CD4-positive, alpha-beta T cell treated with Interleukin-17A for 4 hours (primary cell): ENCODE data around the gene TRUB2.
A peak's percentile ranks its signal among the peaks of the same experiment; 100 is the strongest.
"Not testable (repeated sequence)": the region's sequence is repeated elsewhere in the genome, so short reads cannot be mapped to it uniquely, and the experiment has no call there.

Source experiments
- DNase-seq: peaks from one replicate; pipeline ENCODE4 v3.0.0-alpha.2; 2020; ENCODE audit warnings: mixed read lengths

Gene TRUB2

DNA sequence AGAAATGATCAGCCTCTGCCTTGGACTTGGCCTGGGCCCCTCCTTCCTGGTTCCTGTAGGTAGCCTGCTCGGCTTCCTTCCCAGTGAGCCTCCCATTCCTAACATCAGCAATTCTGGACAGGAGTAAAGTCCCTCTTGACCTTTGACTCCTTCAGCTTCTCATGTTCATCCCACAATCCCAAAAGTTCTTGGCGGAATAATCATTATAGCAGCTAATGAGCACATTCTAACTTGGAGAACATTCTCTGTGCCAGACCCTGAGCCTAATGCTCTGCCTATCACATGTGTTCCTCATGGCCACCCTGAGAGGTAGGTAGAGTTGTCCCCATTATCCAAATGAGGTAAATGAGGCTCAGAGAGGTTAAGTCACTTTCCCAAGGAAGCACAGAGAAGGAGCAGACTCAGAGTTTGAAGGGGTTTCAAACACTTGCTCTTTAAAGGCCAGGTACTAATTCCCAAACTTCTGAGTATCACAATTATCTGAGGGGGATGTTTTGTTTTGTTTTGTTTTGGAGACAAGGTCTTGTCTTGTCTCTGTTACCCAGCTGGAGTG is 24.9 kb downstream of the TRUB2 start:
- no peak for DNase-seq

DNA sequence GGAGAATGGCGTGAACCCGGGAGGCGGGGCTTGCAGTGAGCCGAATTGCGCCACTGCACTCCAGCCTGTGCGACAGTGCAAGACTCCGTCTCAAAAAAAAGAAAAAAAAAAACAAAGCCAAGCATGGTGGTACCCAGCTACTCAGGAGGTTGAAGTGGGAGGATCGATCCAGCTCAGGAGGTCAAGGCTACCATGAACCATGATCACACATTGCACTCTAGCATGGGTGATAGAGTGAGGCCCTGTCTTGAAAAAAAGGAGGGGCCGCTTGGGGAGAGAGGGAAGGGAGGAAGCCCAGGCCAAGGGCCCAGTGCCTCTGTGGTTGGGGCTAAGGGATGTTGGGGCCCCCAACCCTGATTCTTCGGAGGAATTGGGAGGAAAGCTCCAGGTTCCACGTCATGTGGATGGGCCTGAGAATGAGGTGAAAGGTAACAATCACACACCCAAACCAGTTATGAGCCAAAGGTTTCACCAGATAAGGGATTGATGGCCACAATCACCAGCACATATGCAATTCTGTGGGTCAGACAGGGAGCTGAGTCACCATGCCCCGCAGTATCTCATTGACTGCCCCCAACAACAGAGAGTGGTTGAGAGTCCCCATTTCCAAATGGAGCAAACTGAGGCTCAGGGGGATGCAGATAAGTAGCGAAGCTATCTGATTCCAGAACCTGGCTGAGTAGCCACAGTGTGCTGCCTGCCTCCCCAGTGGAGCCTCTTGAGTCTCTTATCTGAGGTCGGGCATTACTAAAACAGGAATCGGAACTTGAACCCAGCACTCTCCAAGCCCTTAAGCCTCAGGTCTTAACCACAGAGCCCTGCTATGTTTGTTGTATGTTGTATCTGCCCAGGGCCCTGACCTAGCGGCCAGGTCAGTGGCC is 25.7 kb downstream of the TRUB2 start:
- no peak for DNase-seq

DNA sequence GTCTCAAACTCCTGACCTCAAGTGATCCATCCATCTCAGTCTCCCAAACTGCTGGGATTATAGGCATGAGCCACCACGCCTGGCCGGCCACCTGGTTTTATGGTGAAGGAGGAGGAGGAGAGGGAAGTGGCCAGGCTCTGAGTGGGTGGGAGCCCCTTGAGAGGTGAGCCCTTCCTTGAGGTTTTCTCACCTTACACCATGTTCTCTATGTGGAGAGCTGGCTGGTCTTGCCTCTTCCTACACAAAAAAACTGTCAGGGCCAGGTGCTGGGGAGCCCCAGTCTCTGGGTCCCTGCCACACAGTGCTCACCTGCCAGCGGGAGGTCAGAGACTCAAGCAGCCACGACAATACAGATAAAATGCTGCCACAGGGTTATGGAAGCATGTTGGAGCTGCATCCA is 28.1 kb downstream of the TRUB2 start:
- no peak for DNase-seq

DNA sequence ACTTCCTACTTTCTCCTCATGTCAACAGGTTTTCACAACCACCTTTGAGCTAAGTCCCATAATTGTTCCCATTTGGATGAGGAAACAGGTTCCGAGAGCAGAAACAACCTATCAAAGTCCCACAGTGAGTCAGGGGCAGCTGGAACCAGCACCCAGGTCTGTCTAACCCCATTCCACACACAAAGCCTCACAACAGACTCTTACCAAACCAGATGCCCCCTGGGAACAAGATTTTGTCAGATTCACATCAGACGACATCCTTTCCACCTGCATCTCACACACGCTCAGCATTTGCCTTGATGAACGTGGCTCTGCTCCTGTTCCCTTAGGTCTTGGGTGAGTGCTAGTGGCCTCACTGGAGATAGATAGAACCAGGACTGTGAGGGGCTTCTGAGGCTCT is 29.2 kb downstream of the TRUB2 start:
- no peak for DNase-seq

DNA sequence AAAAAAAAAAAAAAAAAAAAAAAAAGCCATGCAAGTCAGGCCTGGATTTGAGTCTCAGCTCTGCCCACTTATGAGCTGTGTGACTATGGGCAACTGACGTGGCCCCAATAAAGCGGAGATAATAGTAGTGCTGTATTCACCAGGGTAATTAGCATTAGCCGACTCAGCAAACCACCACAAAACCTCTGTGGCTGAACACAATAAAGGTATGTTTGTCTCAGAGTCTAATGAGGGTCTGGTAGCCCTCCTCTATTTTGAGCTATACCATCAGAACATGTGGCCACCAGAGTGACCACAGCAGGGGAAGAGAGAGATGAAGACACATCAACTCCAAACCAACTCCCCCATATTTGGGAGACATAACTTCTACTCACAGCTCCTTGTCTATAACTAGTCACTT is 30.2 kb downstream of the TRUB2 start:
- DNase-seq: no peak

DNA sequence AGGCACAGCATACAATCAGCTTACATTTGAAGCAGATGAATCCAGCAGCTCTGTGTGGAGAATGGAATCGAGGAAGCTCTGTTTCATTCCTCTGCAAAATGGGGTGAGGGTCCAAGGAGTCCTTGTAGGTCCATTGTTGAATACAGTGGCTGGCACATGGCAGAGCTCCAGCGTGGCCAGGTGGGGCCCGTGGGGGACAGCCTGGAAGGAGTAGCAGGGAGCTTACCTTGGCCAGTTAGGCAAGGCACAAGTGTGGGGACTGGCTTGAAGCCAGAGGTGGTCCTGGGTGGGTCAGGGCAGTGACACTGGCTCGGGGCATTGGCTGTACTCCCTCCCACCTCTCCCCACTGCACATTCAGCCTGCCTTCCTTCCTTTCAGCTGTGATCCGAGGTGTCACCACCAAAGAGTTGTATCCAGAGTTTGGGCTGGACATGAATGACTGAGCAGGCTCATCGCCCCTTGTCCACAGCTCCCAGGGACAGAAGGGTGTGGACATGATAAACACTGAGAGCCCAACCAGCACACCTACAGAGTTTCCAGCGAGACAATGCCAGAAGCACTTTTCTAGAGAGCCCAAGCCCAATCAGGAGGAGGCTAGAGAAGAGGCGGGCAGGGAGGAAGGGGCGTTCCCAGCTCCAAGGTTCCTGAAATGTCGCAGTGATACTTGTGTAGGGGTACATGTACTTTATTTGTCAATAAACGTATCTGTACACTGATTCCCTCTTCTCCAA is 33.8 kb downstream of the TRUB2 start:
- DNase-seq: no peak

DNA sequence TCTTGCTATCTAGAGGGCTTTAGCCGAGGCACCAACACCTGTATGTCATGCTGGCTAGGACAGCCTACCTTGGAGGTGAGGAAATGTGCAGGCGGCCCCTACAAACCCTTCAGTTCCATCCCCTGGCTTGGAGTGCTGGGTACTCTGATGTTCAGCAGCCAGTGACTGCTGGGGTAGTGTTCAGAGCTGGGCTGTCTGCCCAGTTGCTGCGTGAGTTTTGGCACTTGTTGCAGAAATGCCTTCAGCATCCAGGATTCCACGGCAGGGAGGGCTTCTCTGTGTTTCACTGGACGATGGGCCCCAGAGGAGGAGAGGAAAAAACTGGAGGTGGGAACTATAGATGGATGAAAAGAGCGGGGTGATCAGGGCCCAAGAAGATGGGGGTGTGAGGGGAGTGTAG is 35.8 kb downstream of the TRUB2 start:
- no peak for DNase-seq

DNA sequence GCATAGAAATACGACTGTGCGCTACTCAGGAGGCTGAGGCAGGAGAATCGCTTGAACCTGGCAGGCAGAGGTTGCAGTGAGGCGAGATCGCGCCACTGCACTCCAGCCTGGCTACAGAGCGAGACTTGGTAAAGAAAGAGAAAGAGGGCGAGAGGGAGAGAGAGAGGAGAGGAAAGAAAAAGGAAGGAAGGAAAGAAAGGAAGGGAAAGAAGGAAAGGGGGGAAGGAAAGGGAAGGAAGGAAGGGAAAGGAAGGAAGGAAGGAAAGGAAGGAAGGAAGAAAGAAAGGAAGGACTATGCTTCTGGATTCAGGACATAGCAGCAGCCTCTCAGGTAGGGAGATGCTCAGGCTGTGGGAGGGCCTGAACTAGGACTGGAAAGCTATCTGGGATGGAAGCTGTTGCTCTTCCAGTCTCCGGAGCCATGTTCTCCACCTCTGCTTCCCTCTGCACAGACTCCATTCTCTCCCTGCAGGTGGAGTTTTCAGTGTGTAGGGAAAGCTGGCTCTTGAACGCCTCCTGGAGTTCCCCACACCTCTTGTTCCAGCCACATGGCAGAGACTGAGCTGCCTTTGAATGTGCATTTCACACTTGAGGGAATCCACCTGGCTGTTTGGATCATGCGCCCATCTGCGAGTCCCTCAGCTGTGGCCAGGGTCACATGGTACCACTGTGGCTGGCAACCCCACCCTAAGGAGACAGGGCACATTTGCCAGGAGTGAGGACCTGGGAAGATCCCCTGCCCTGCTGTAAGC is 37.0 kb downstream of the TRUB2 start:
- DNase-seq: no peak

DNA sequence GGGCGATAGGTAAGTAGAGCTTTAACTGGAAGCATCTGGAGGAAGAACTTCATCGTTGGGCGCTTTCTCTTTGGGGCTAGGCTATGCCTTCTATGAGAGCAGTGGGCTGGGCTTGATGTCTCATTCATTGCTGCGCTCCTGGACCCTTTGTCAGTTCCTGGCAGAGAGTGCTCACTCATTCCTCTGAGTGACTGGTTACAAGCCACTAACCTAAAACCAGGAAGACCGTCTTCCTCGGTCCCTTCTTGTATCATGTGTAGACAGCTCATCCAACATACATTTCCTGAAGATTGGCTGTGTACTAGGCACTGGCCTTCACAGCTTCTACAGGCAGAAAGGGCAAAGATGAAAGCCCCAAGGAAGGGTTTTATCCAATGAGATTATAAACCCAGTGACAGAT is 39.7 kb downstream of the TRUB2 start:
- DNase-seq: no peak

DNA sequence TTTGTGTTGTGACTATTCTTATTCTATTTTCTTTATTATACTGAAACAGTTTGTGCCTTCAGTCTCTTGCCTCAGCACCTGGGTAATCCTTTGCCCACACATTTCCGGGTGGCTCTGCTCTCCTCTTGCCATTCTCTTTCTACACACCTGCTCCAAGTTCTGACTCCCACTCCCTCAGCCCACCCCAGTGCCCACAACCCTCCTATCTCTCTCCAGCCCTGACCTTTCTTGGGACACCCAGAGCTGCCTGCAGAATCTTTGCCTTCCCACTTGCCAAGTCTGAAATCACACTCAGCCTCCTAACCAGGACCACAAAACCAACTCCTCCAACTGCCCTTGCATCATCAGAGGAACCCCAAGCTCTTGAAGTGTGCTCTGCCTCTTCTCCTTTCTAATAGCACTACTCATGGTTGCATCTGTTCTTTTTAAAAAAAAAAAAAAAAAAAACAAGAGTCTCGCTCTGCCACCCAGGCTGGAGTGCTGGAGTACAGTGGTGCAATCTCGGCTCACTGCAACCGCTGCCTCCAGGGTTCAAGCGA is 42.1 kb downstream of the TRUB2 start:
- no peak for DNase-seq

DNA sequence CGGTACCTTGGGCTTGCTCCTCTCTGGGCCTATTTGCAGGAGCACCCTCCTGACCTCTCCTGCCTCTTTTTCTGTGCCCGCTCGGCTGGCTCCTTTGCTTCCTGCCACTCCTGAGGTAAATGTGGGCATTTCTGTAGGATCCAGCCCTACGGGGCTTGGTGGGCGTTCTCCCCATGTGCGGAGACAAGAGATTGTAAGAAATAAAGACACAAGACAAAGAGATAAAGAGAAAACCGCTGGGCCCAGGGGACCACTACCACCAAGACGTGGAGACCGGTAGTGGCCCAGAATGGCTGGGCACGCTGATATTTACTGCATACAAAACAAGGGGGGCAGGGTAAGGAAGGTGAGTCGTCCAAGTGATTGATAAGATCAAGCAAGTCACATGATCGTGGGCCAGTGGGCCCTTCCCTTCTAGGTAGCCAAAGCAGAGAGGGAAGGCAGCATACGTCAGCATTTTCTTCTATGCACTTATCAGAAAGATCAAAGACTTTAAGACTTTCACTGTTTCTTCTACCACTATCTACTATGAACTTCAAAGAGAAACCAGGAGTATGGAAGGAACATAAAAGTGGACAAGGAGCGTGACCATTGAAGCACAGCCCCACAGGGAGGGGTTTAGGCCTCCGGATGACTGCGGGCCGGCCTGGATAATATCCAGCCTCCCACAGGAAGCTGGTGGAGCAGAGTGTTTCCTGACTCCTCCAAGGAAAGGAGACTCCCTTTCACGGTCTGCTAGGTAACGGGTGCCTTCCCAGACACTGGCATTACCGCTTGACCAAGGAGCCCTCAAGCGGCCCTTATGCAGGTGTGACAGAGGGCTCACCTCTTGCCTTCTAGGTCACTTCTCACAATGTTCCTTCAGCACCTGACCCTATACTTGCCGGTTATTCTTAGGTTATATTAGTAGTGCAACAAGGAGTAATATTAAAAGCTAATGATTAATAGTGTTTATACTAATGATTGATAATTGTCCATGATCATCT is 42.9 kb downstream of the TRUB2 start:
- not testable (repeated sequence) for DNase-seq

DNA sequence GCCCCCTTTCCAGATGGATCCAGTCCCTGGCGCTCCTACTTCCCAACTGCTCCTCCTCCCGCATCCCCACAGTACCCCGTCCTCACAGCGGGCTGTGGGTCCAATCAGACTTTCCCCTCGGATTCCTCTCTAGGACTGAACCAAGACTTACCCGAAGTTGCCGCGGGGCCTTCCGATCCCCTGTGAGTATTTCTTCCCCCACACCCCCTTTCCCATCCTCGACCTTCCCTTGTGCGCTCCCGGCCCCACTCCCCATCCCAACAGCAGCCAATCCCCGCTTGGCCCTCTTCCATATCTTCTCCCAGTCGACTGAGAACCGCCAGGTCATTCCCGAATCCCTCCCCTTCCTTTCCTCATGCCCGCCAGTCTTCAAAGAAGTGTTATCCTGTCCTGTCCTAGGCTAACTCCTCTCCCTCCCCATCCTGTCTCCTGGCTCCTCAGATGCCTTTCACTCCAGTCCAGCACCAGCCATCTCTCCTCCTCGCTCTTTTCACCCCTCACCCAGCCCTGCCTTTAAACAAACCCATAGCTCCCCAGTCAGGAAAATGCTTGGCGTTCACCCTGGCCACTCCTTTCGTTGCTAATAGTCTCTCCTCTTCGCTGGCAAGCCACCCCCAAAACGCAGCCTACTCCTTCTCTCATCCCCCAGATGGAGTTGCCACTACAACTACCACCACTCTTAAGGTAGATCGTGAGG is 45.5 kb downstream of the TRUB2 start:
- DNase-seq: no peak

DNA sequence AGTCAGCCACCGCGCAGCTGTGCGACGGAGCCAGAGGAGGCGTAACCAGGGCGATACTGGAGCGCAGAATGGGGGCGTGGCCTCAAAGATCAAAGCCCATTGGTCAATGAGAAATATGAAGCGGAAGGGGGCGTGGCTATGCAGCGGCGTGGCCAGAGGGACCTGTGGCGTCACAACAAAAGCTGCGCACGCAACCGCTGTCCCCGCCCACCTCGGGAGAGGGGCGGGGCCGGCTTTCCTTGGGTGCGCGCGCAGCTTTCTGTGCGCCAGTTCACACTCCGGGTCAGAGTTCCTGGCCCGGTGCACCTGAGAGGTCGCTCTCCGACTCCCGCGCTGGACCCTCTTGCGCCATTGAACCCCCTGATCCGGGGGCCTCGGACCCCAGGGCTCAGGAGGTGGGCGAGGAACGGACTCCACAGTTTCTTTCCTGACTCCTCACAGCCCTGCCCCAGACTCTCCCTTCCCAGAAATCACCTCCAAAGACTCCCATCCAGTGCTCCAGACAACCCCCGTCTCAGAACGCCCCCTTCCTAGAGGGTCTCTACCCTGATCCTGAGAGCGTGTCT is 46.2 kb downstream of the TRUB2 start, which contains the start of gene SWI5:
TSS of gene SWI5 (plus strand) at position 269 of the 566 bp plus-strand sequence.
- peak; percentile 100 for DNase-seq

DNA sequence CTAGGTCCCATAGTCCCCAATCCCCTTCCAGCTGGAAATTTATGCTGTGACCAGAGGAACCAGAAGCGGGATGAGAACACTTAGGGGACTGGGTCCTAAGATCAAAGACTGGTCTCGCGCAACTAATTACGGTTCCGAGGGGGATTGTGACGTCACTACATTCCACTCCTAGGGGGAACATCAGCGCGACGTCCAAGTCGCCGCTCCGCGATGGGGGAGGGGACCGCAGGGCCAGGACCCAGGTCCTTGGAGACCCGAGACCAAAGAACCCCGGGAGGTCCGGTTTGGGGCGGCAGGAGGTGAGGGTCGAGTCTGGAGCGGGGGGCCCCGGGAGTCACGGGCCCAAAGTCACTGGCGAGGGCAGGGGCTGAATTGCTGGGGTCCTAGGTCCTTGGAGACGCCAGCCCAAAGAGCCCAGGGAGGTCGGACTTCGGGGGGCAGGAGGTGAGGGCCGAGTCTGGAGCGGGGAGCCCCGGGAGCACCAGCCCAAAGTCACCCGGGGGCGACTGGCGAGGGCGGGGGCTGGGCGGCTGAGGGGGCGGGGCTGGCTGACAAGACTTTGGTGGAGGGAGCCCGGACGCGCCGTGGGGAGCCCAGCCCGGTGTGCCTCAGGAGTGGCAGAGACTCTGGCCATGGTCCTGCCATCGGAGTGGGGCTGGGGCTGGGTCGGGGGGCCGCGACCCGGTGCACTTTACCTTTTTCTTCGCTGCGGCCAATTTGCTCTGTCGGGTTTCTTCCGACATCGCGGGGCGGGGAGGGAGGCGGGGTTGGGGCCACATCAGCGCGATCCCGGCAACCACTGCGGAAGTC is 46.8 kb downstream of the TRUB2 start, which contains the start of gene GOLGA2:
TSS of gene GOLGA2 (minus strand) at position 810 of the 810 bp plus-strand sequence. CDS start at position 779, 31 bp downstream.
- DNase-seq: no peak

DNA sequence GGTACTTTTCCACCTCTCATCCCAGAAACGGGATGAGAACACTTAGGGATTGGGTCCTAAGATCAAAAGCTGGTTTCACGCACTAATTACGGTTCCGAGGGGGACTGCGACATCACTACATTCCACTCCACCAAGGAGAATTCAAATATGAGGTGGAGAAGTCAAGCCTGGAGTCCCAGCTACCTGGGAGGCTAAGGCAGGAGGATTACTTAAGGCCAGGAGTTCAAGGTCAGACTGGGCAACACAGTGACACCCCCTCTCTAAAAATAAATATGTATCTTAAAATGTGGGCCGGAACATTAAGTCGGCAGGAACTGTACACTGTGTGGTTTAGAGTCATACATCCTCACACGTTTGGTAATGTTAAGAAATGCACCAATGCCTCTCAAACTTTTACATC is 48.0 kb downstream of the TRUB2 start:
- no peak for DNase-seq

DNA sequence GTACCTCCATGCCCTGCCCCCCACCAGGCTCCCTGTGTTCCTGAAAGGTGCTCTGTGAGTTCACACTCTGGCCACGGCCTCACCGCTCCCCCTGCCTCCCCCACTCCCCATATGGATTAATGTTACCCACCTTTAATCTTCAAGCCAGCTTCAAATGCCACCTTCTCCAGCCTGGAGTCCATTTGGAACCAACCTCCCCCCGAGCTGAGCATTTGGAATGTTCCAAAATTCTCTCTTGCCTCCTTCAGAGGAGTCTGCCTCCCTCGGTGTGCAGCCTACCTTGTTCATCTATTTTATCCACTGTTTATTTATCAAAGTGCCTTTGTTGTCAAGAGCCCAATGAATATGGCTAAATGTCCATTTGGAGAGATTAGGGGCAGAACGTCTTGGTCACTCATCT is 50.7 kb downstream of the TRUB2 start:
- DNase-seq: no peak

DNA sequence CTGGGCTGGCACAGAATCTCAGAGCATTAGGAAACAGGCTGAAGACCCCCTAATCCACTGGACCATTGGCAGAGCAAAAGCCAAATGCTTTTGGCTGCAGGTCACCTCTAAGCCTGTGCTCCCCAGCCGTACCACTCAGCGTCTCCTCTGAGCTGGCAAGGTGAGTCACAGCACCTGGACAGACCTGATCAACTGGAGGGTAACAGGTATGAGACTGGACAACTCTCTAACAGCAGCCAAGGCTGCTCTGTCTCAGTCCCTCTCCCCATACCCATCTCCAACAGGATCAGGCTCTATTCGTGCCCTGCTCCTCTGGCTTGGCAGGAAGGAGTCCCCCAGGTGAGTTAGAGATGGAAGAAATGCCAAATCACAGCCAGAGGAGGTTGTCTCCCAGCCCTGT is 51.1 kb downstream of the TRUB2 start:
- no peak for DNase-seq

DNA sequence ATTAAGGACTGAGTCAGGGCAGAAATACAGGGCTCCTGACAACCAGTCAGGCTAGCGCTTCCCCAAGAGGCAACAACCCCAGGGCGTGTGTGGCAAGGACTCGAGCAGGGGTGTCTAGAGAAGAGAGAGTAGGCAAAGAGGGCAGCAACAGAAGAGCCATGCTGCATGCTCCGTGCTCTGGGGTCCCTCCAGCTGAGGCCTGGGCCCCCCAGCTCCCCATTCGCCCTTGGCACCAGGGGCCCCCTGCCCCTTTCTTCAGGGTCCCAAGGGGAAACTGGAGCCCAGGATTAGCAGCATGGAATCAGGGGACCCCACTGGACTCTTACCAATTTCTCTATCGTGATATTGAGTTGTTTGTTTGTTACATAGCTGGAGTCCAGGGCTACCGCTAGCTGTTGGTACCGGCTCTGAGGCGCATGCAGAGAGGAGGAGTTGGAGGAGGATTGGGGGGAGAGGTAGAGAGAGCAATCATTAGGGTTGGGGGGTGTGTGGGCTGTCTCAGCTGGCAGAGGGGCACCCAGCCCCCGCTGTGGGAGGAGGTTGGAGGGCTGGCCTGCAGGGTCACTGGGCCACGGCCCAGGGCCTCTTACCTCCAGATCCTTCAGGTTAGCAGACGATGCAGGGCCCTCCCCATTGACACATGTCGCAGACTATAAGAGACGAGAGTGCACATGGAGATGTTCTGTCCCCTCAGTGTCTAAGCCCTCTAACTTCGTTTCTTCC is 55.2 kb downstream of the TRUB2 start:
- DNase-seq: no peak

DNA sequence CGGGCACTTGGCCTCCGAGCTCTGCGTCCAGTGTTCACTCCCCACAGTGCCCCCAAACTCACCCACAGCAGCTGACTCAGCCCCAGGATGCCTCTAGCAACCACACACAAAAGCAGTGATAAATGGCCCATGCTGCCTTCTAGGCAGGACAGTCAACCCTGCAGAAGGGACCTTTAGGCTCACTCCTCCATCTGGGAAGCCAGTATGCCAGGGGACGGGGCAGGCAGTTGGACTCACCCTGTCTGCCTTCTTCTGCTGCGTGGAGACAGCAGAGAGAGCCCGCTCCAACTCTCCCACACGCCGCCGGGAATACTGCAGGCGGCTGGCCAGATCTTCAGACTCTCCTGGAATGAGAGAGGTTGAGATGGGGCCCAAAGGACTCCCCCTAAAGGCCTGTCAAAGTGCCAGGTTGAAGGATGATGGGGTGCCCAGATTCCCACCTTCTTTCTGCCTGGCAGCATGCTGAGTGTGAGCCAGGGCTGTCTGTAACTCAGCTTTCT is 56.8 kb downstream of the TRUB2 start:
- no peak for DNase-seq
